ENCODE measurements around the gene MRPS10. TPM values are rescaled to one million over a fixed set of nuclear protein-coding genes. Genes with fewer than 3 reads are reported as not detected.
"Not testable (repeated sequence)": the region's sequence is repeated elsewhere in the genome, so short reads cannot be mapped to it uniquely, and the experiment has no call there.

The MRPS10 gene
- total RNA-seq, 1 donor from 2014 or later = 32.1 TPM

DNA sequence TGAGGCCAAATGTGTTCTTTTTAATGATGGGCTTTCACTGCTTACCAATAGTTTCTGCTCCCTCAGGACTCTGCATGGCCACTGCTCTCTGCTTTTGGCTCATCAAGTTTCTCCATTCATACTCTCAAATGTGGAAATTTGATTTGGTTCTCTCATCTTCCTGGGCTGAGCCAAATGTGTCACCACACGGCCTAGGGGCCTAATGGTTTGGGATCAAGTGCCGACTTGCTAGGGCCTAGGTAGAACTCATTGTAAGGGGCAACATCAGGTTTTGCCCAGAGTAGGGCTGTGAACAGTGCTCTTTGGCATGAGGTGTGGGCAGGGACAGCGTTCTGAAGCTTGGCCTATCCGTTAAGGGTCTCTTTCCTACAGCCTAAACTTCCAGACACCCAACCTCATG is 3.9 kb upstream of the MRPS10 start:
- H3K9me3 ChIP-seq (ENCODE audit: insufficient read depth, low read depth, low read length) = no peaks in the 10 kb centered on the region
- Mint-ChIP-seq H3K27me3 (ENCODE audit: low read depth, unreplicated experiment) (no peaks in the 10 kb centered on the region), H3K4me3 (ENCODE audit: unreplicated experiment) (no peak overlapping the region), H3K4me1 (ENCODE audit: low read depth, unreplicated experiment) (peaks cover 23% of the 10 kb centered on the region), H3K9me3 (ENCODE audit: unreplicated experiment) (no peaks in the 10 kb centered on the region), H3K36me3 (ENCODE audit: low read depth, unreplicated experiment) (no peaks in the 10 kb centered on the region), H3K27ac (ENCODE audit: unreplicated experiment) (no peak overlapping the region)
- no peak overlapping the region for H3K4me3 ChIP-seq (ENCODE audit: insufficient read depth, low read depth, low read length)
- no peaks in the 10 kb centered on the region for H3K27me3 ChIP-seq (ENCODE audit: insufficient read depth, low read length)
- H2AFZ ChIP-seq (ENCODE audit: low read depth, low read length) = no peak overlapping the region
- H3K9ac ChIP-seq (ENCODE audit: low read length) = no peak overlapping the region
- no peaks in the 10 kb centered on the region for H3K36me3 ChIP-seq (ENCODE audit: insufficient read depth, low read length)
- H3K27ac ChIP-seq (ENCODE audit: low read depth, low read length) = no peak overlapping the region
- FAIRE-seq (no peak), DNase-seq (ENCODE audit: low read depth) (no peak)
- H3K4me2 ChIP-seq (ENCODE audit: low read length) = no peak overlapping the region
- H3K4me1 ChIP-seq (ENCODE audit: insufficient read depth, low read length) = peaks cover 20% of the 10 kb centered on the region
- no peaks in the 10 kb centered on the region for H4K20me1 ChIP-seq (ENCODE audit: insufficient read depth, low read length)
- TF ChIP-seq CTCF (IDR thresholded peaks at IDR 0.05; ENCODE audit: insufficient read depth, low read depth, low read length) (no peak), EZH2 (IDR thresholded peaks at IDR 0.05; ENCODE audit: insufficient read depth, low read length) (no peak)
- peaks cover 10% of the 10 kb centered on the region for H3K79me2 ChIP-seq (ENCODE audit: insufficient read depth, low read length)

GRCh38 chr6:42220807-42221206 is 3.1 kb upstream of the MRPS10 start:
- Histone ChIP-seq H3K4me1 (ENCODE audit: insufficient read depth, low read length) (peaks cover 16% of the 10 kb centered on the region), H3K9ac (ENCODE audit: low read length) (no peak overlapping the region), H3K36me3 (ENCODE audit: insufficient read depth, low read length) (no peaks in the 10 kb centered on the region), H4K20me1 (ENCODE audit: insufficient read depth, low read length) (no peaks in the 10 kb centered on the region), H3K27me3 (ENCODE audit: insufficient read depth, low read length) (no peaks in the 10 kb centered on the region), H3K9me3 (ENCODE audit: insufficient read depth, low read depth, low read length) (no peaks in the 10 kb centered on the region), H3K4me2 (ENCODE audit: low read length) (no peak overlapping the region), H2AFZ (ENCODE audit: low read depth, low read length) (no peak overlapping the region), H3K79me2 (ENCODE audit: insufficient read depth, low read length) (peaks cover 13% of the 10 kb centered on the region), H3K27ac (ENCODE audit: low read depth, low read length) (no peak overlapping the region), H3K4me3 (ENCODE audit: insufficient read depth, low read depth, low read length) (no peak overlapping the region)
- no peaks in the 10 kb centered on the region for H3K9me3 Mint-ChIP-seq (ENCODE audit: unreplicated experiment)
- peak overlapping the region; percentile 5 for H3K27ac Mint-ChIP-seq (ENCODE audit: unreplicated experiment)
- H3K36me3 Mint-ChIP-seq (ENCODE audit: low read depth, unreplicated experiment) = no peaks in the 10 kb centered on the region
- H3K4me1 Mint-ChIP-seq (ENCODE audit: low read depth, unreplicated experiment) = peaks cover 18% of the 10 kb centered on the region
- FAIRE-seq (no peak), DNase-seq (ENCODE audit: low read depth) (no peak)
- no peaks in the 10 kb centered on the region for H3K27me3 Mint-ChIP-seq (ENCODE audit: low read depth, unreplicated experiment)
- TF ChIP-seq CTCF (IDR thresholded peaks at IDR 0.05; ENCODE audit: insufficient read depth, low read depth, low read length) (no peak), EZH2 (IDR thresholded peaks at IDR 0.05; ENCODE audit: insufficient read depth, low read length) (no peak)
- no peak overlapping the region for H3K4me3 Mint-ChIP-seq (ENCODE audit: unreplicated experiment)

DNA sequence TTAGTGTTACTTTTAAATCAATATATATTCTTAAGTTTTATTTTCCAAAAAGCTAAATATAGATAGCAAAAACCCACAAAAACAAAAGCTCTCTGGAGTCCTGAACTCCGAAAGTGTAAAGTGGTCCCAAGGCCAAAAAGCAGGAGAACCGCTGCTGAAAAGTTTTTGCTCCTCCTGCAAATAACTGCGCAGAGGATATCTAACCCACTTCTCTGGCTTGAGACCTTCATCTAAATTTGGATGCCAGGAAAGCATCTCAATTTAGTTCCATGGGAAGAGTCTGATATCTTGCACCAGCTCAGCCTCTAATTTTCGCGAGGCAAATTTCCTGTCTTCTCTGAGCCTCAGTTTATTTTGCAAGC is 523 bp downstream of the MRPS10 start:
- Mint-ChIP-seq H3K27me3 (ENCODE audit: low read depth, unreplicated experiment) (no peaks in the 10 kb centered on the region), H3K4me3 (ENCODE audit: unreplicated experiment) (peak overlapping the region; percentile 100), H3K36me3 (ENCODE audit: low read depth, unreplicated experiment) (no peaks in the 10 kb centered on the region), H3K27ac (ENCODE audit: unreplicated experiment) (peak overlapping the region; percentile 99), H3K4me1 (ENCODE audit: low read depth, unreplicated experiment) (peaks cover 4% of the 10 kb centered on the region), H3K9me3 (ENCODE audit: unreplicated experiment) (no peaks in the 10 kb centered on the region)
- no peak for DNase-seq (ENCODE audit: low read depth)
- peak overlapping the region; percentile 85 for H3K27ac ChIP-seq (ENCODE audit: low read depth, low read length)
- H3K4me3 ChIP-seq (ENCODE audit: insufficient read depth, low read depth, low read length) = peak overlapping the region; percentile 93
- H3K4me1 ChIP-seq (ENCODE audit: insufficient read depth, low read length) = peaks cover 5% of the 10 kb centered on the region
- FAIRE-seq = no peak
- H3K79me2 ChIP-seq (ENCODE audit: insufficient read depth, low read length) = peaks cover 28% of the 10 kb centered on the region
- H2AFZ ChIP-seq (ENCODE audit: low read depth, low read length) = peak overlapping the region; percentile 59
- peak overlapping the region; percentile 87 for H3K4me2 ChIP-seq (ENCODE audit: low read length)
- H3K27me3 ChIP-seq (ENCODE audit: insufficient read depth, low read length) = no peaks in the 10 kb centered on the region
- H3K36me3 ChIP-seq (ENCODE audit: insufficient read depth, low read length) = peaks cover 20% of the 10 kb centered on the region
- H4K20me1 ChIP-seq (ENCODE audit: insufficient read depth, low read length) = no peaks in the 10 kb centered on the region
- peak overlapping the region; percentile 95 for H3K9ac ChIP-seq (ENCODE audit: low read length)
- TF ChIP-seq CTCF (IDR thresholded peaks at IDR 0.05; ENCODE audit: insufficient read depth, low read depth, low read length) (no peak), EZH2 (IDR thresholded peaks at IDR 0.05; ENCODE audit: insufficient read depth, low read length) (no peak)
- no peaks in the 10 kb centered on the region for H3K9me3 ChIP-seq (ENCODE audit: insufficient read depth, low read depth, low read length)

GRCh38 chr6:42216495-42216894 is 1.2 kb downstream of the MRPS10 start:
- Histone ChIP-seq H3K4me2 (ENCODE audit: low read length) (peak overlapping the region; percentile 87), H3K4me3 (ENCODE audit: insufficient read depth, low read depth, low read length) (peak overlapping the region; percentile 93), H3K79me2 (ENCODE audit: insufficient read depth, low read length) (peaks cover 32% of the 10 kb centered on the region), H3K36me3 (ENCODE audit: insufficient read depth, low read length) (peaks cover 26% of the 10 kb centered on the region), H3K9ac (ENCODE audit: low read length) (peak overlapping the region; percentile 95)
- H2AFZ ChIP-seq (ENCODE audit: low read depth, low read length); H3K27ac ChIP-seq (ENCODE audit: low read depth, low read length); H3K9me3 Mint-ChIP-seq (ENCODE audit: unreplicated experiment); H3K36me3 Mint-ChIP-seq (ENCODE audit: low read depth, unreplicated experiment); H3K27ac Mint-ChIP-seq (ENCODE audit: unreplicated experiment); DNase-seq (ENCODE audit: low read depth); H3K4me1 Mint-ChIP-seq (ENCODE audit: low read depth, unreplicated experiment); H3K27me3 ChIP-seq (ENCODE audit: insufficient read depth, low read length); H3K9me3 ChIP-seq (ENCODE audit: insufficient read depth, low read depth, low read length); H4K20me1 ChIP-seq (ENCODE audit: insufficient read depth, low read length); FAIRE-seq; H3K27me3 Mint-ChIP-seq (ENCODE audit: low read depth, unreplicated experiment); H3K4me1 ChIP-seq (ENCODE audit: insufficient read depth, low read length): not testable (repeated sequence)
- peak overlapping the region; percentile 100 for H3K4me3 Mint-ChIP-seq (ENCODE audit: unreplicated experiment)

All from astrocyte (in vitro differentiated cells and primary cell).